ENCODE measurements around the gene PPP1R15A.
A peak's percentile ranks its signal among the peaks of the same experiment; 100 is the strongest.
"Not testable (repeated sequence)": the region's sequence is repeated elsewhere in the genome, so short reads cannot be mapped to it uniquely, and the experiment has no call there.

PPP1R15A gene

GRCh38 chr19:48872182-48872883 is at the start of gene PPP1R15A:
PPP1R15A (plus strand) TSS chr19:48872421; CDS start chr19:48873234, 813 bp downstream.
- peak; percentile 95 for DNase-seq (ENCODE audit: low read depth)

- DNase-seq (ENCODE audit: low read depth): no peak
Observed at GRCh38 chr19:48822514-48822913, 49.7 kb upstream of the PPP1R15A start.

DNA sequence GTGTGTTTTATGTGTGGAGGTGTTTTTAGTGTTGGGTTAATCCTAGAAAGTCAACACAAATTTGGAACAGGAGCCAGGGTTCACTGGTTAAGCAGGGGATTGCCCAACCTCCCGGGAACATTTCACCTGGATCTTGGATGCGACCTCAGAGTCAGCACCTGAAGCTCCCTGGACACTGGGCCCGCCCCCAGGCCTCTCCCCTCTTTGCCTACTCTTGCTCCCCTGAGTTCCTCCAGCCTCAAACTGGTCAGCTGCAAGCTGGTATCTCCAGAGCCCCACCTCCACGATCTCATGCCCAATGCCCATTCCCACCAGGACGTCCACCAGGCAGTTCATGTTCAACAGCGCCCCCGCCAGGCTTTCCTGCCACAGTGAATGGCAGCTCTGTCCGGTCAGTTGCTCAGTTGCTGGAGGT is 45.6 kb upstream of the PPP1R15A start:
- DNase-seq (ENCODE audit: low read depth): no peak

- no peak for DNase-seq (ENCODE audit: low read depth)
Observed at GRCh38 chr19:48830088-48830487, 42.1 kb upstream of the PPP1R15A start.

DNA sequence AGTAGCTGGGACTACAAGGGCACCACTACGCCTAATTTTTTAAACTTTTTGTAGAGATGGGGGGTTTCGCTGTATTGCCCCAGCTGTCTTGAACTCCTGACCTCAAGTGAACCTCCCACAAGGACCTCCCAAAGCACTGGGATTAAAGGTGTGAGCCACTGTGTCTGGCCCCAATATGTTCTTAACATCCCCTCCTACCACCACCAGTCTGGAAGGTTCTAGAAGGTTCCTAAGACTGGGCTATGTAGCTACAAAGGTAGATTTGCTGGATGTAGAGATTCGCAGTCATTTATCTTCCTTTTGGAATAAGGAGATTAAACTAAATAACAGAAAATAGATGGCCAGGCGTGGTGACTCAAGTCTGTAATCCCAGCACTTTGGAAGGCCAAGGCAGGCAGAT is 41.3 kb upstream of the PPP1R15A start:
- DNase-seq (ENCODE audit: low read depth): no peak

- no peak for DNase-seq (ENCODE audit: low read depth)
Observed at GRCh38 chr19:48833049-48833448, 39.2 kb upstream of the PPP1R15A start.

DNA sequence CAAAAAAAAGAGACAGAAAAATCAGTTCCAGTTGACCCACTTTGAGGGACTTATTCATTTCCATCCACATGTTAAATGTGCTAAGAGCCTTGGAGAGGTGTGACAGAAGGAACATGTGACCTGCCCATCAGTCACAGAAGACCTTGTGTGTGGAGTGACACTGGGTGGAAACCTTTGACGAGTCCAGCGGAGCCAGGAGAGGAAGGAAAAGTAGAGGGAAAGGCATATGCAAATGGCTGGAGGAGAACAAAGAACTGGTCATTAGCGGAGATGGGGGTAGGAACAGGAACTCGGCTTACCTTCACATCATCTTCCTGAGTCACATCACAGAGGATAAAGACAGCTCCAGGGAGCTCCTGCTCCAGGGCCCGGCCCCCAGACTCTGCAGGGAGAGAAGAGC is 38.2 kb upstream of the PPP1R15A start:
- no peak for DNase-seq (ENCODE audit: low read depth)

DNA sequence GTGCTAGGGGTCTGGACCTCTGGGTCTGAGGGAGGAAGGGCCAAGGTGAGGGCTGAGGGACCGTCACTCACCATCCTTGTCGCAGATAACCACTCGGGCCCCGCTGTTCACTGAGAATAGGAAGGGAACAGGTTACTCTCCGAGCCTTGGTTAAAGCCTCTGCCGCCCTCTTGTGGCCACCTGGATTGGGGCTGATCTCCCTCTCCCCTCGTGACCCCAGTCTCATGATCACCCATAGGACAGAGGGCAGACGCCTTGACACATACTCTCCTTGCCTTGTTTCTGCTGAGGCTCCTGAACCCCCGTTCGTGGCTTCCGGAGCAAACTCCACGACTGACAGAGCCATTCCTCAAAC is 36.5 kb upstream of the PPP1R15A start:
- DNase-seq (ENCODE audit: low read depth): peak; percentile 82

GRCh38 chr19:48836089-48837017 is 35.9 kb upstream of the PPP1R15A start, which contains the start of gene HSD17B14:
HSD17B14 (minus strand) TSS chr19:48836491; CDS start chr19:48836411, 80 bp downstream.
- DNase-seq (ENCODE audit: low read depth): peak; percentile 38

DNA sequence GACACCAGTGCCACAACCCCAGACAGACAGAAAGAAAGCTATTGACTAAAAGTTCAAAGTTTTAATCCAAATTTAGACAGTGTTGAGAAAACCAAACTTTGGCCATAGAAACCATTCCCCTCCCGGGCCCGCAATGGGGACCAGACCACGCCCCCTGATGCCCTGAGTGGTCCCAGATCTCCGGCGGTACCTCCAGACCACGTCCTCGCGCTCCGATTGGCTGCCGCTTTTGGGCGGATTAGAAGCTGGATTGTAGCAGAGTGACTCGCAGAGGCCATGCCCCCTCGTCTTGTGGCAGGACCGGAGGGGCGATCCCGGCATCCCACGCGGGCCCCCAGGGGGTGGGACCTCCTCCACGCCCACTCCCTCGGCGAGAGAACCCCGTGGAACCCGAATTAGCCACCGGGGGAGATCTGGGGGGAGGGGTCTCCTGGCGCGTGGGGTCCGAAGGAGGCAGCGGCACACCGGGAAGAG is 35.1 kb upstream of the PPP1R15A start:
- peak; percentile 91 for DNase-seq (ENCODE audit: low read depth)

- DNase-seq (ENCODE audit: low read depth): no peak
Observed at GRCh38 chr19:48837687-48838086, 34.5 kb upstream of the PPP1R15A start.

DNA sequence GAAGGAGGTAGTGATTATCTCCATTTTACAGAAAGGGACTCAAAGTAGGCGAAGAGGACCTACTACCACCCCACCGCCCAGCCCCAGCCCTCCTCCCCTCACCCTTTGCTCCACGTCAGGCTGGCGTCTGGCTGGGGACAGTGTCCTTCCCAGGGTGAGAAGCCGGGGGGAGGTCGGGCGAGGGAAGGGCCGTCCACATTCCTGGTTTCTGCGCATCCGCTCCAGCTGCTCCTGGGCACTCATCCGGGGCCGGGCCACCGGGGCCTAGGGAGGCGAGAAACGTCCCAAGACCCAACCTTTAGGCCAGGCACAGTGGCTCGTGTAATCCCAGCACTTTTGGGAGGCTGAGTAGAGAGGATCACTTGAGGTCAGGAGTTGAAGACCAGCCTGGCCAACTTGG is 31.2 kb upstream of the PPP1R15A start:
- no peak for DNase-seq (ENCODE audit: low read depth)

DNA sequence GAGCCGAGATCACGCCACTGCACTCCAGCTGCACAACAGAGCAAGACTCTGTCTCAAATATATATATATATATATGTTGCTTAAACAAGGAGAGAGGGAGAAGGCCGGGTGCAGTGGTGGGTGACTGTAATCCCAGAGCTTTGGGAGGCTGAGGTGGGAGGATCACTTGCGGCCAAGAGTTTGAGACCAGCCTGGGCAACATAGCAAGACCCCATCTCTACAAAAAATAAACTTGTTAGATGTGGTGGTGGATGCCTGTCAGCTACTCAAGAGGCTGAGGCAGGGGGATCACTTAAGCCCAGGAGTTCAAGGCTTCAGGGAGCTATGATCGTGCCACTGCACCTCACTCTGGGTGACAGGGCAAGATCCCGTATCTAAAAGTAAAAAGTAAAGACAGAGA is 30.6 kb upstream of the PPP1R15A start:
- no peak for DNase-seq (ENCODE audit: low read depth)

- DNase-seq (ENCODE audit: low read depth): peak; percentile 39
Observed at GRCh38 chr19:48842789-48843162, 29.4 kb upstream of the PPP1R15A start.

- DNase-seq (ENCODE audit: low read depth): peak; percentile 54
Observed at GRCh38 chr19:48844472-48844871, 27.7 kb upstream of the PPP1R15A start.

DNA sequence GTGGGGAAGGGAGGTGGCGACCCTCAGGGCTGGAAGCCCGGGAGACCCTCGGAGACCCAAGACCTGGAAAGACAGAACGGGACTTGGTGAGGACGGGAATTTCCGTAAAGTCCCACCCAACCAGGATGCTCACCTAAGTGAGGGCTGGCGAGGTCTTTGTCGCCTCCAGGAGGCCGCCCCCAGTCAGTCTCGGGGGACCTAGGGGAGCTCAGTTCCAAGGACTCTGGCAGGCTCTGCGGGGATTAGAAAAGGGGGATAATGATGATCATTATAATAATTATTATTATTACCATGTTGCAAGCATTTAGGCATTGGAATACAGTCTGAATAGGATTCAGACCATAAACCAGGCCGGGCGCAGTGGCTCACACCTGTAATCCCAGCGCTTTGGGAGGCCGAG is 26.8 kb upstream of the PPP1R15A start:
- DNase-seq (ENCODE audit: low read depth): no peak

DNA sequence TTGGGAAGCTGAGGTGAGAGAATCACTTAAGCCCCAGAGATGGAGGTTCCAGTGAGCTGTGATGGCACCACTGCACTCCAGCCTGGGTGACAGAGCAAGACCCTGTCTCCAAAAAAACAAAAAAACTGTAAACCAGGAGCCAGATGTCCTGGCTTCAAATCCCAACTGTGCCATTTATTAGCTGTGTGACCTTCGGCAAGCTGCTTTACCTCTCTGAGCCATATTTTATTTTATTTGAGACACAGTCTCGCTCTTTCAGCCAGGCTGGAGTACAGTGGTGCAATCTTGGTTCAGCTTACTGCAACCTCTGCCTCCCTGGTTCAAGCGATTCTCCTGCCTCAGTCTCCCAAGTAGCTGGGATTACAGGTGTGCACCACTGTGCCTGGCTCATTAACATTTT is 25.6 kb upstream of the PPP1R15A start:
- not testable (repeated sequence) for DNase-seq (ENCODE audit: low read depth)

- no peak for DNase-seq (ENCODE audit: low read depth)
Observed at GRCh38 chr19:48852292-48852691, 19.9 kb upstream of the PPP1R15A start.

- no peak for DNase-seq (ENCODE audit: low read depth)
Observed at GRCh38 chr19:48853483-48853882, 18.7 kb upstream of the PPP1R15A start.

DNA sequence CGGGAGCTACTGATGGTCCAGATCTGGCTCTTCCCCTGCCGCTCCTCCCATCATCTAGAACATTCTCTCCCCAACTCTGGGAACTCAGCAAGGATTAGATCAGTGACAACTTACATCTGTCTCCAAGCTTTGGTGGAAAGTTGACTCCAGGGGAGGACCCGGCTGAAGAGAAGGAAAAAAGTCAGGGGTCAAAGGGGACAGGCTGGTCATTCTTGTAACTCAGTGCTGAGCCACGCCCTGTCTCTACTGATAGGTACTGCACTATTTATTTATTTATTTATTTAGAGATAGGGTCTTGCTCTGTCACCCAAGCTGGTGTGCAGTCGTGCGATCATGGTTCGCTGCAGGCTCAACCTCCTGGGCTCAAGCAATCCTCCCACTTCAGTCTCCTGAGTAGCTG is 18.1 kb upstream of the PPP1R15A start:
- DNase-seq (ENCODE audit: low read depth): no peak

- no peak for DNase-seq (ENCODE audit: low read depth)
Observed at GRCh38 chr19:48856921-48857320, 15.3 kb upstream of the PPP1R15A start.

DNA sequence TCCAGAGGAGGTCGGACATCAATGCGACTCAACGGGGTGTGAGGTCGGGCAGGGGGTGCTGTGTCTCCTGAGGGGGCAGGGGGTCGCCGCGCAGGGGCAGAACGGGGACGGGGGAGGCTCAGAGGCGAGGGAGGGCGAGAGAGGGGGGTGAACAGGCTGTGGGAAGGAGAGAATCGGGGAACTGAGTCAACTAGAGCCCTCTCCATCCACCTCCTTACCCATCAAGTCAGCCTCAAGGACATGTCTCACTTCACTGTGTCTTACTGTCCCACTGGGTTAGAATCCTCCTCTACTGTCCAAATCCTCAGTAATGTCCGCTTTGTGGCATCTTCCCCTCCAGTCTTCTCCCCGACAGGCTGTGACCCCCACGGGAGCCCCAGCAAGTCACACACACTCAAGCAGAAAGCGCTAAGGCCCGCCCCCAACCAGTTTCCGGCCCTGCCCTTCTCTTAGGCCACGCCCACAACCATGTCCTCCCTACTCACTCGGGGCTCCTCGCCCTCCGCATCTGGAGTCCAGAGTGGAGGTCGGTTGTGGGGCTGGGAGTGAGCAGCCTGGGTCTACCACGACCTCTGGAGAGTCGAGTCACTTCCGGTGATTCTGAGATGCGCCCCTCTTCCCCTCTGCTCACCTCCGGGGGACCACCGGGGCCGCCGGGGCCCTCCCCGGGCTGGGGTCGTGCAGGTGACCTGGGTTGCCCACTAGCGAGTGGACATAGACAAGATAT is 13.1 kb upstream of the PPP1R15A start:
- DNase-seq (ENCODE audit: low read depth): no peak

Data from iris pigment epithelial cell (primary cell).